HEK293 (cell line): ENCODE measurements around the gene DRC7.

Experiments
- CTCF ChIP-seq: fragments of 450-650 bp; formaldehyde crosslinking; IDR thresholded peaks from 2 replicates; pipeline ENCODE4 v1.5.1; 2016; ENCODE audit warnings: missing biosample characterization, missing genetic modification characterization
- KLF16 ChIP-seq: fragments of 450-650 bp; formaldehyde crosslinking; IDR thresholded peaks from 2 replicates; pipeline ENCODE4 v1.5.1; 2017; ENCODE audit warnings: missing biosample characterization, missing genetic modification characterization
- ZNF623 ChIP-seq: fragments of 450-650 bp; formaldehyde crosslinking; IDR thresholded peaks from 2 replicates; pipeline ENCODE4 v1.5.1; 2016; ENCODE audit warnings: missing biosample characterization, missing genetic modification characterization
- TF ChIP-seq, protein P1 (sequence below): fragments of 450-650 bp; formaldehyde crosslinking; IDR thresholded peaks from 2 replicates; pipeline ENCODE4 v1.5.1; 2016; ENCODE audit warnings: missing biosample characterization, missing genetic modification characterization, low read depth

DNA sequence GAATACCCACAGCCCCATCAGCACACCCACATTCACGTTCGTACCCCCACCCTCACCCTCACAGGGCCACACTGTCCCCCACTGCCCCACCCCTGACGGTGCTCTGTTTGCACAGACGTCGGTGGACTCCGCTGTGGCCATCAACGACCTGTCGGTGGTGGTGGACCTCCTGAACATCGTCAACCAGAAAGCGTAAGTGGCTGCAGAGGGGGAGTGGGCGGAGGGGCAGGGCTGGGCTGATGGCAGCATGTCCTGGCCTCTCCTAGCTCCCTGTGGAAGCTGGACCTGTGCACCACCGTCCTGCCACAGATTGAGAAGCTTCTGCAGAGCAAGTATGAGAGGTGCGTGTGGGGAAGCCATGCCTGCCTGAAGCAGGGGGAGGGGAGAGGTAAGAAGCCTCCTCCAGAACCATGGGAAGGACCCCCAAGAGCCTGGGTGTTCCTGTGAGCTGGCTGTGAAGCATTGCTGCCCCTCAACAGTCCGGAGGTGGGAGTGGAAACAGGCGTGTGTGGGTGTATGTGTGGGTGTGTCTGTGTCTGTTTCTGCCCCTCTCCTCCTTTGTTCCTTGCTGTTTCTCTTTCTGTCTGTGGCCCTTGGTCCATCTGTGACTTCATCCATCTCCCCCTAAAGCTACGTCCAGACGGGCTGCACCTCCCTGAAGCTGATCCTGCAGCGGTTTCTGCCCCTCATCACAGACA, 61.3 kb downstream of the DRC7 start:
- TF ChIP-seq CTCF, result no peak
- TF ChIP-seq, protein P1, sequence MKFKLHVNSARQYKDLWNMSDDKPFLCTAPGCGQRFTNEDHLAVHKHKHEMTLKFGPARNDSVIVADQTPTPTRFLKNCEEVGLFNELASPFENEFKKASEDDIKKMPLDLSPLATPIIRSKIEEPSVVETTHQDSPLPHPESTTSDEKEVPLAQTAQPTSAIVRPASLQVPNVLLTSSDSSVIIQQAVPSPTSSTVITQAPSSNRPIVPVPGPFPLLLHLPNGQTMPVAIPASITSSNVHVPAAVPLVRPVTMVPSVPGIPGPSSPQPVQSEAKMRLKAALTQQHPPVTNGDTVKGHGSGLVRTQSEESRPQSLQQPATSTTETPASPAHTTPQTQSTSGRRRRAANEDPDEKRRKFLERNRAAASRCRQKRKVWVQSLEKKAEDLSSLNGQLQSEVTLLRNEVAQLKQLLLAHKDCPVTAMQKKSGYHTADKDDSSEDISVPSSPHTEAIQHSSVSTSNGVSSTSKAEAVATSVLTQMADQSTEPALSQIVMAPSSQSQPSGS (tag by site-specific recombination), result no peak
- no peak for TF ChIP-seq ZNF623 (tag by site-specific recombination)
- TF ChIP-seq KLF16 (tag by site-specific recombination), result no peak
